Heart right ventricle (tissue), 16 donors: ENCODE measurements around the gene AUTS2. TPM values are rescaled to one million over a fixed set of nuclear protein-coding genes. Genes with fewer than 3 reads are reported as not detected.

Experiments
- ATAC-seq, 8 donors: fragments of 200-7000 bp; cut with Tn5 transposase; one replicate each; pipeline ENCODE4 v1.9.1; 2020; ENCODE audit warnings: mild to moderate bottlenecking in 8 of 8, moderate library complexity in 8 of 8, moderate number of reproducible peaks in 1 of 8
- DNase-seq, 2 donors: peaks; one replicate each; pipeline ENCODE4 v3.0.0-alpha.2; 2020
- H3K27ac ChIP-seq, 10 donors: fragments of 200-600 bp; sonication (generic) in 2 of 10; one replicate each; pipeline versions ENCODE4 v1.5.0 to v1.8.0; 2020 to 2022; ENCODE audit warnings: mild to moderate bottlenecking in 3 of 10
- H3K27me3 ChIP-seq, 7 donors: fragments of 200-600 bp; one replicate each; pipeline ENCODE4 v1.8.0; 2021 to 2022; ENCODE audit warnings: mild to moderate bottlenecking in 2 of 7
- H3K36me3 ChIP-seq, 9 donors: fragments of 200-600 bp; sonication (generic) in 1 of 9; one replicate each; pipeline versions ENCODE4 v1.5.0 to v1.8.0; 2020 to 2022; ENCODE audit warnings: mild to moderate bottlenecking in 2 of 9
- H3K4me1 ChIP-seq, 9 donors: fragments of 200-600 bp; sonication (generic) in 1 of 9; one replicate each; pipeline versions ENCODE4 v1.5.0 to v1.8.0; 2020 to 2022; ENCODE audit warnings: mild to moderate bottlenecking in 4 of 9
- H3K4me3 ChIP-seq, 10 donors: fragments of 200-600 bp; sonication (generic) in 2 of 10; one replicate each; pipeline versions ENCODE4 v1.5.0 to v1.8.0; 2020 to 2022; ENCODE audit warnings: mild to moderate bottlenecking in 7 of 10, moderate library complexity in 2 of 10
- H3K9me3 ChIP-seq, 11 donors: fragments of 200-600 bp in 10 of 11; sonication (generic) in 2 of 11; one replicate each; pipeline versions ENCODE4 v1.5.0 to v1.8.0; 2013 to 2022; ENCODE audit warnings: mild to moderate bottlenecking in 2 of 11, control low read depth in 1 of 11, moderate library complexity in 1 of 11
- WGBS, 2 donors: extraction: QIAGEN DNeasy Blood & Tissue Kit; methylation state at CpG; one replicate each; pipeline ENCODE4 v1.1.7; 2013; ENCODE audit warnings: inconsistent platforms in 1 of 2; 5-methylcytosine and 5-hydroxymethylcytosine counted together
- intact Hi-C, 10 donors: fragments of 100-400 bp; cut with DNase I; formaldehyde crosslinking; loops; one replicate each; pipeline versions ENCODE4 v1.11.1 to v1.14.2; 2022
- polyA plus RNA-seq, 2 donors: library from polyadenylated mRNA; stranded (reverse); fragments of 200-250 nt; gene quantifications; one replicate each; pipeline ENCODE4 v1.2.3, GENCODE V29; 2013
- total RNA-seq, 10 donors: library from RNA; stranded (reverse); fragmentation: NEBNext Ultra II Directional in 3 of 10; extraction: Animal tissue kit (Norgen Biotek cat#: 25700) in 3 of 10; gene quantifications; one replicate each; pipeline versions ENCODE4 v1.2.1 to v1.2.4, GENCODE V29; 2021 to 2023
- TF ChIP-seq, protein P1 (sequence below), 9 donors: fragments of 200-600 bp; sonication (generic) in 2 of 9; IDR thresholded peaks; one replicate each; pipeline versions ENCODE4 v1.5.0 to v1.8.0; 2021 to 2022; ENCODE audit warnings: antibody characterized with exemption in 9 of 9, mild to moderate bottlenecking in 5 of 9, moderate library complexity in 1 of 9
- donor health status: Arrhythmogenic right ventricular cardiomyopathy.
- donor health status: ischemic (EF 13 %, LVEDD 7.1; RV severe dilation, severe dysfunction).
- donor health status: healthy with polysubstance abuse.
- donor health status: DM: no; HTN: yes; CAD: no.
- donor health status: DM: no; HTN: no; CAD: no.
- donor health status: ischemic (EF 25% LVEDD 6.9; RV normal size, moderate dysfunction).
- donor health status: ischemic (EF 25% LVEDD 5.7; RV mildly dilated, moderate dysfunction).
- donor health status: healthy.
- donor health status: DM: yes; HTN: yes; CAD: no.
- donor health status: Ischemic cardiomyopathy.
- donor health status: ischemic (EF 35%, LVEDD 5.7; RV mildly dilated, moderate dysfunction).
- donor health status: nonischemic (EF 11% LVEDD 7.7; RV severe dilation, severe dysfunction).
- donor health status: DM: yes; HTN: yes; CAD: no.
- donor health status: PGD.
- donor health status: ischemic (EF 29% LVEDD 5.4; RV normal size, mild dysfunction).
- donor health status: nonischemic (EF 23%, LVEDD 6.1; RV moderate dilation, normal function).

AUTS2 gene
- total and polyA plus RNA-seq, 12 donors, result 1.6 to 11.2 (median 7.3) TPM

DNA sequence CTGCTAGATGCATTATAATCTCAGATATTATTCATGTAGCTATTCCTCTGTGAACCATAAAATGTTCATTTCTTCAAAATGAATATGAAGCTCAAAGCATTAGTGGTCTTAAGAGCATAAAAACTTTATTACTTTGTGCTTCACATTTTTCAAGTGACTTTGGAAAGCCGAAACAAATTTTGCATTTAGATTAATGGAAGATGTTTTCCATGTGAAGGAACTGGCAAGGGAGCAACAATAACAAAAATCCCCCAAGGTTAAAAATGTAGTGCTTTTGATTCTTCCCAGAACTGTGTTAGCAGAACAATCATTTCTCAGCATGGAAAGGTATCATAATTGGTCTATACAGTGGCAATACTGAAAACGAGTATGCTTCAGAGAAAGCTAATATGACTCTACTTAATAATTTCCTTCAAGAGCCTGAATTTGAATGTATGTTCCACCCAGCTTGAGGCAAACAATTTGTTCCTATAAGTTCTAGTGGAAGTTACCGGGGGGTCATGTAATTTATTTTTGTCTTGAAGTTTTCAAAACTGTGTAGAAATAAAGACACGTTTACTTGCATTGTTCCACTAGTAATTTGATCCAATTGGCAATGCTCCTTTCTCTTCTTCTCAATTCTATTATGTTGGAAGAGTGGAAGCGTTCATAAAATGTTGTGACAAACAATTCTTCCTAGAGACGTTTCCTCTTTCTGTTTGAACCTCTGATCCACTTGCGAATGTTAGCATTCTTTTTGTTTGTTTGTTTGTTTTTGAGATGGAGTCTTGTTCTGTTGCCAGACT lies 665.4 kb downstream of the AUTS2 start:
- H3K27ac ChIP-seq, result no peak overlapping the region
- WGBS, 2 donors, result 95% methylated on average over 7 of the region's 7 CpGs
- ATAC-seq, result no peak

DNA sequence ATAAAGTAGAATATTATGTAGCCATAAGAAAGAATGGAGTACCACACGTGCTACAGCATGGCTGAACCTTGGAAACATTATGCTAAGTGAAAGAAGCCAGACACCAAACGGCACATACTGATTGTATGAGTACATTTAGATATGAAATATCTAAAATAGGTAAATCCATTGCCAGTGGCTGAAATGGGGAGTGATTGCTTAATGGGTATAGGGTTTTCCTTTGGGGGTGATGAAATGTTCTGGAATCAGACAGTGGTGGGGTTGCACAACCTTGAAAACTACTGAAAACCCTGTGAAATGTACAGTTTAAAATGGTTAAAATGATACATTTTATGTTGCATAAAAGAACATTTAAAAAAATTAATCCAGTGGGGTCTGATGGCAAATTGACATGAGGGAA lies 667.9 kb downstream of the AUTS2 start:
- H3K4me3 ChIP-seq, result no peak overlapping the region
- TF ChIP-seq, protein P1, sequence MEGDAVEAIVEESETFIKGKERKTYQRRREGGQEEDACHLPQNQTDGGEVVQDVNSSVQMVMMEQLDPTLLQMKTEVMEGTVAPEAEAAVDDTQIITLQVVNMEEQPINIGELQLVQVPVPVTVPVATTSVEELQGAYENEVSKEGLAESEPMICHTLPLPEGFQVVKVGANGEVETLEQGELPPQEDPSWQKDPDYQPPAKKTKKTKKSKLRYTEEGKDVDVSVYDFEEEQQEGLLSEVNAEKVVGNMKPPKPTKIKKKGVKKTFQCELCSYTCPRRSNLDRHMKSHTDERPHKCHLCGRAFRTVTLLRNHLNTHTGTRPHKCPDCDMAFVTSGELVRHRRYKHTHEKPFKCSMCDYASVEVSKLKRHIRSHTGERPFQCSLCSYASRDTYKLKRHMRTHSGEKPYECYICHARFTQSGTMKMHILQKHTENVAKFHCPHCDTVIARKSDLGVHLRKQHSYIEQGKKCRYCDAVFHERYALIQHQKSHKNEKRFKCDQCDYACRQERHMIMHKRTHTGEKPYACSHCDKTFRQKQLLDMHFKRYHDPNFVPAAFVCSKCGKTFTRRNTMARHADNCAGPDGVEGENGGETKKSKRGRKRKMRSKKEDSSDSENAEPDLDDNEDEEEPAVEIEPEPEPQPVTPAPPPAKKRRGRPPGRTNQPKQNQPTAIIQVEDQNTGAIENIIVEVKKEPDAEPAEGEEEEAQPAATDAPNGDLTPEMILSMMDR (IDR thresholded peaks at IDR 0.05), result no peak
- H3K36me3 ChIP-seq, result no peaks in the 10 kb centered on the region
- H3K27ac ChIP-seq, result no peak overlapping the region
- no peaks in the 10 kb centered on the region for H3K9me3 ChIP-seq
- WGBS, 2 donors, result 77 to 81% methylated on average over 2 of the region's 2 CpGs
- H3K27me3 ChIP-seq, result no peaks in the 10 kb centered on the region
- no peak for DNase-seq
- no peaks in the 10 kb centered on the region for H3K4me1 ChIP-seq
- ATAC-seq, result no peak
- intact Hi-C loops, result no loop called here

More for the DNA sequence above, 665.4 kb downstream of the AUTS2 start:
- Histone ChIP-seq H3K9me3 (no peaks in the 10 kb centered on the region), H3K27me3 (no peaks in the 10 kb centered on the region), H3K4me3 (no peak overlapping the region), H3K4me1 (peaks cover 0 to 10% (median 0%) of the 10 kb centered on the region in 9 donors), H3K36me3 (no peaks in the 10 kb centered on the region)
- intact Hi-C loops, result no loop called here
- TF ChIP-seq, protein P1 (IDR thresholded peaks at IDR 0.05), result no peak
- no peak for DNase-seq

DNA sequence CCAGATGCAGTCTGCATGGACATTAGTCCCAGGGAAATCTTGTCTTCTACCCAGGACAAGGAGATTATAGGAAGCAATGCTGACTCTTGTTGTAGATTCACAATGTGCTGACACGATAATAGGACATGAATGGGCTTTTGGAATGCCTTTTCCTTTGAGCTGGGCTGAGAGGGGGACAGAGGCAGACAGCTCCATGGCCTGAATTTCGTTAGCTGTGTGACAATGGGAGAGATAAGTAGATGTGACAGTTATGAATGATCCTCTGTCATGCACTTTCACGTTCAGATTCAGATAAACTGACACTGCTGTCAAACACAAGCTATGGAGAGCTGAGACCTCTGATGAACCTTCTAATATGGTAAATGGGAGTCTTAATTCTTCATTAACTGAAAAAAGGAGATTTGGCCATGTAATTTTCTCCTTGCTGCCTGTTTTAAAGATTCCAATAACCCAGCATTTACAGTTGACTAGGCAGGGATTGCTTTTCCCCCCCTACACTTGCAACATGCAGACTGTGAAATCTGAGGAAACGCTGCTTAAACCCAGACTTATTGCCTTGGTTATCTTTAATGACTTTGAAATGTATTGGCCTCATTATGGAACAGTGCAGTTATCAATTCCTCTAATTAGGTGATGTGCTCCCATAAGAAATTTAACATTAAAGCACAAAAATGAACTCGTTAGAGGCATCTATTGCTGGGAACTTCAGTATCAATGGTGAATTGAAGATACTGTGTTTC lies 669.3 kb downstream of the AUTS2 start:
- Histone ChIP-seq H3K27me3 (no peaks in the 10 kb centered on the region), H3K4me3 (no peak overlapping the region), H3K36me3 (no peaks in the 10 kb centered on the region), H3K9me3 (no peaks in the 10 kb centered on the region), H3K4me1 (no peaks in the 10 kb centered on the region), H3K27ac (no peak overlapping the region)
- DNase-seq, result no peak
- TF ChIP-seq, protein P1 (IDR thresholded peaks at IDR 0.05), result no peak
- intact Hi-C loops, result no loop called here
- WGBS, 2 donors, result 86% methylated on average over 5 of the region's 5 CpGs
- ATAC-seq, result no peak

DNA sequence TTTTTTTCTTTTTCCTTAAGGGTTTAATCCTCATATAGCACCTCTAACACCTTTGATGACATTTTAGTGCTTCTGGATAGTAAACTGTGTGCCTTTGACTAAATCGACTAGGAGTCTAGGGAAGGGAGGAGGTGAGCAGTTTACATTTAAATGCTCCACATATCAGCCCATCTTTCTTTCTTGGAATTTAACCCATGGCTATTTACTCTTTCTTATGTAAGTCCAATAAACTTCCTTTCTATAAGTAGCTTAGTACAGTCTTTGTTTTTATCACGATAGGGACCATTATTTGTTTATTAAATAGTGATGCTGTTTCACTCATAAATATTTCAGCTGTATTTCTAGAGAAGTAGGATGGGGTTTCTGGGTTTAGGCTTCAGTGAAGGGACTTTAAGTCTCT lies 669.9 kb downstream of the AUTS2 start:
- WGBS, 2 donors, result 77 to 82% methylated on average over 2 of the region's 2 CpGs
- intact Hi-C loops, result no loop called here
- ATAC-seq (no peak), DNase-seq (no peak)
- Histone ChIP-seq H3K9me3 (no peaks in the 10 kb centered on the region), H3K27me3 (no peaks in the 10 kb centered on the region), H3K27ac (no peak overlapping the region), H3K36me3 (no peaks in the 10 kb centered on the region), H3K4me3 (no peak overlapping the region), H3K4me1 (no peaks in the 10 kb centered on the region)
- TF ChIP-seq, protein P1 (IDR thresholded peaks at IDR 0.05), result no peak
